Caco-2 (cell line): ENCODE measurements around the gene PRKCQ. TPM values are rescaled to one million over a fixed set of nuclear protein-coding genes. Genes with fewer than 3 reads are reported as not detected.

Experiments
- BruUV-seq: library from RNA; stranded (reverse); fragments of 400-500 nt; replicated peaks from 2 replicates; lab custom pipeline; 2021; lab: Mats Ljungman, UMichigan
- CTCF ChIA-PET: fragments of 300-600 bp; sonication (Branson Sonifier 250); formaldehyde crosslinking; loops from one replicate; lab custom pipeline; 2022; ENCODE audit warnings: antibody characterized with exemption; lab: Charles Lee
- POLR2A ChIA-PET: fragments of 300-600 bp; sonication (Branson Sonifier 250); formaldehyde crosslinking; loops from one replicate; lab custom pipeline; 2022; ENCODE audit warnings: antibody characterized with exemption; lab: Charles Lee
- DNase-seq, 2 experiments: peaks; one replicate each; pipeline versions ENCODE4 v3.0.0 to v3.0.0-alpha.2; 2020 to 2022
- H3K27me3 ChIP-seq: replicated peaks from 2 replicates; pipeline ENCODE4 v1.6.0; 2011; ENCODE audit warnings: low read length; ENCODE audit not compliant: control insufficient read depth, insufficient read depth
- H3K36me3 ChIP-seq: 2 replicates; pipeline ENCODE4 v1.5.1; 2011; ENCODE audit warnings: low read length; ENCODE audit not compliant: control insufficient read depth, insufficient read depth
- H3K4me1 ChIP-seq: fragments of 250-450 bp; sonication (Bioruptor Pico); 2 replicates; pipeline ENCODE4 v1.5.1; 2020; ENCODE audit warnings: mild to moderate bottlenecking
- H3K4me3 ChIP-seq: 2 replicates; pipeline ENCODE4 v1.5.1; 2011; ENCODE audit warnings: low read depth, mild to moderate bottlenecking, control low read depth, low read length
- H3K9me3 ChIP-seq: fragments of 250-450 bp; sonication (Bioruptor Pico); 2 replicates; pipeline ENCODE4 v1.5.1; 2020; ENCODE audit warnings: mild to moderate bottlenecking, moderate library complexity
- H3K27ac Mint-ChIP-seq: one replicate; pipeline ENCODE4 v1.8.0; 2022; ENCODE audit warnings: mixed read lengths; ENCODE audit not compliant: unreplicated experiment
- H3K27me3 Mint-ChIP-seq: one replicate; pipeline ENCODE4 v1.8.0; 2022; ENCODE audit warnings: mixed read lengths; ENCODE audit not compliant: insufficient read depth, unreplicated experiment
- H3K36me3 Mint-ChIP-seq: one replicate; pipeline ENCODE4 v1.8.0; 2022; ENCODE audit warnings: mild to moderate bottlenecking, mixed read lengths; ENCODE audit not compliant: insufficient read depth, unreplicated experiment
- H3K4me1 Mint-ChIP-seq: one replicate; pipeline ENCODE4 v1.8.0; 2022; ENCODE audit warnings: low read depth, mixed read lengths; ENCODE audit not compliant: unreplicated experiment
- H3K4me3 Mint-ChIP-seq: one replicate; pipeline ENCODE4 v1.8.0; 2022; ENCODE audit warnings: mild to moderate bottlenecking, moderate library complexity, mixed read lengths; ENCODE audit not compliant: unreplicated experiment
- H3K9me3 Mint-ChIP-seq: one replicate; pipeline ENCODE4 v1.8.0; 2022; ENCODE audit warnings: mixed read lengths; ENCODE audit not compliant: unreplicated experiment
- intact Hi-C: fragments of 100-400 bp; cut with micrococcal nuclease; formaldehyde crosslinking; loops from one replicate; pipeline ENCODE4 v1.10.0; 2022; ENCODE audit not compliant: unreplicated experiment
- total RNA-seq: library from RNA; stranded (reverse); gene quantifications from 2 replicates; pipeline ENCODE4 v1.2.3, GENCODE V29; 2022
- TF ChIP-seq, protein P1 (sequence below), 2 experiments: fragments of 200-600 bp in 1 of 2; IDR thresholded peaks; 1 replicate in 1 of 2; 2 replicates in 1 of 2; pipeline versions ENCODE4 v1.5.1 to v1.8.0; 2011 to 2022; ENCODE audit warnings: antibody characterized with exemption in 1 of 2, control low read depth in 1 of 2, inconsistent platforms in 1 of 2, low read depth in 1 of 2, low read length in 1 of 2, mild to moderate bottlenecking in 1 of 2, moderate library complexity in 1 of 2; ENCODE audit not compliant: insufficient read depth in 1 of 2, severe bottlenecking in 1 of 2, unreplicated experiment in 1 of 2

PRKCQ gene
- total RNA-seq, 1 experiment from 2014 or later = 2.4 TPM

GRCh38 chr10:6399879-6400278 lies 180.2 kb downstream of the PRKCQ start:
- Mint-ChIP-seq H3K36me3 (peaks cover 4% of the 10 kb centered on the region), H3K9me3 (no peaks in the 10 kb centered on the region), H3K4me3 (no peak overlapping the region), H3K27ac (no peak overlapping the region), H3K27me3 (peaks cover 13% of the 10 kb centered on the region), H3K4me1 (peaks cover 9% of the 10 kb centered on the region)
- Histone ChIP-seq H3K4me3 (no peak overlapping the region), H3K36me3 (no peaks in the 10 kb centered on the region), H3K27me3 (no peaks in the 10 kb centered on the region), H3K4me1 (0 out of 2 replicates have a peak, but pooled peaks cover 4% of the 10 kb centered on the region), H3K9me3 (no peaks in the 10 kb centered on the region)
- CTCF ChIA-PET = interaction anchor here (0.6 to 5.9 kb wide), 3 partner anchors 199 to 325 kb away, joined by 3 to 327 read pairs (median 3); partner anchors contain the start of gene PFKFB3
- POLR2A ChIA-PET = interaction anchor here (1.6 kb wide), 1 partner anchor 197 kb away, joined by 9 read pairs; the partner anchor contains the start of gene PFKFB3
- TF ChIP-seq, protein P1, sequence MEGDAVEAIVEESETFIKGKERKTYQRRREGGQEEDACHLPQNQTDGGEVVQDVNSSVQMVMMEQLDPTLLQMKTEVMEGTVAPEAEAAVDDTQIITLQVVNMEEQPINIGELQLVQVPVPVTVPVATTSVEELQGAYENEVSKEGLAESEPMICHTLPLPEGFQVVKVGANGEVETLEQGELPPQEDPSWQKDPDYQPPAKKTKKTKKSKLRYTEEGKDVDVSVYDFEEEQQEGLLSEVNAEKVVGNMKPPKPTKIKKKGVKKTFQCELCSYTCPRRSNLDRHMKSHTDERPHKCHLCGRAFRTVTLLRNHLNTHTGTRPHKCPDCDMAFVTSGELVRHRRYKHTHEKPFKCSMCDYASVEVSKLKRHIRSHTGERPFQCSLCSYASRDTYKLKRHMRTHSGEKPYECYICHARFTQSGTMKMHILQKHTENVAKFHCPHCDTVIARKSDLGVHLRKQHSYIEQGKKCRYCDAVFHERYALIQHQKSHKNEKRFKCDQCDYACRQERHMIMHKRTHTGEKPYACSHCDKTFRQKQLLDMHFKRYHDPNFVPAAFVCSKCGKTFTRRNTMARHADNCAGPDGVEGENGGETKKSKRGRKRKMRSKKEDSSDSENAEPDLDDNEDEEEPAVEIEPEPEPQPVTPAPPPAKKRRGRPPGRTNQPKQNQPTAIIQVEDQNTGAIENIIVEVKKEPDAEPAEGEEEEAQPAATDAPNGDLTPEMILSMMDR (IDR thresholded peaks at IDR 0.05; ENCODE audit: insufficient read depth in 1 of 2, low read depth in 1 of 2, low read length in 1 of 2, severe bottlenecking in 1 of 2, unreplicated experiment in 1 of 2) = no peak
- intact Hi-C loops = loop anchor here (5.0 kb wide), 1 partner anchor 453 kb away; no protein-coding TSS in a partner anchor
- no peak for DNase-seq
- no TSS peak for BruUV-seq

- H3K9me3 ChIP-seq = no peaks in the 10 kb centered on the region
- no peaks in the 10 kb centered on the region for H3K27me3 ChIP-seq
- Mint-ChIP-seq H3K4me1 (peaks cover 9% of the 10 kb centered on the region), H3K4me3 (no peak overlapping the region), H3K27me3 (peaks cover 8% of the 10 kb centered on the region), H3K9me3 (no peaks in the 10 kb centered on the region), H3K36me3 (peaks cover 4% of the 10 kb centered on the region), H3K27ac (no peak overlapping the region)
- H3K36me3 ChIP-seq = no peaks in the 10 kb centered on the region
- ChIA-PET CTCF (interaction anchor here (0.7 to 5.9 kb wide), 2 partner anchors 199 to 288 kb away, joined by 3 to 327 read pairs; partner anchors contain the start of gene PFKFB3), POLR2A (interaction anchor here (1.6 kb wide), 1 partner anchor 196 kb away, joined by 9 read pairs; the partner anchor contains the start of gene PFKFB3)
- TF ChIP-seq, protein P1 (IDR thresholded peaks at IDR 0.05; ENCODE audit: insufficient read depth in 1 of 2, low read depth in 1 of 2, low read length in 1 of 2, severe bottlenecking in 1 of 2, unreplicated experiment in 1 of 2) = no peak
- H3K4me3 ChIP-seq = no peak overlapping the region
- BruUV-seq = no TSS peak
- DNase-seq = no peak
- intact Hi-C loops = no loop called here
- H3K4me1 ChIP-seq = 0 out of 2 replicates have a peak, but pooled peaks cover 4% of the 10 kb centered on the region
These were observed 180.8 kb downstream of the PRKCQ start for GRCh38 chr10:6399231-6399741.

DNA sequence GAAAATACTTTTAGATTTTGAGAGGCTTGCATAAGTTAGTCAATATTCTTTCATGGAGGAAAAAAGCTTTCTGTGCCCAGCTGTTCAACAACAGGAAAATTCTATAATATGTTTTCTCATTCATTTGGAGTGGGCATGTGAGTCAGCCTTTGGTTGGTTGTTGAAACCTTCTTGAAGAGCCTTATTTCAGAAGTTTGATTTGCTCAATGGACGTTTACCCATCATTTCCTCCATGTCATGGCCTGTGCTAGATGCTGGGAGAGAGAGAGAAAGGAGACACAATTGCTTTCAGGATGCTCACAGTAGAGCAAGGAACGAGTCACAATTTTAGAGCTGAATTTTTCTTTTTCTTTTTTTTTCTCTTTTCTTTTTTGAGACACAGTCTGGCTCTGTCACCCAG lies 181.7 kb downstream of the PRKCQ start:
- TF ChIP-seq, protein P1 (IDR thresholded peaks at IDR 0.05; ENCODE audit: insufficient read depth in 1 of 2, low read depth in 1 of 2, low read length in 1 of 2, severe bottlenecking in 1 of 2, unreplicated experiment in 1 of 2) = no peak
- POLR2A ChIA-PET = interaction anchor here (1.4 kb wide), 1 partner anchor 196 kb away, joined by 4 read pairs; no protein-coding TSS in a partner anchor
- CTCF ChIA-PET = interaction anchor here (5.9 kb wide), 1 partner anchor 198 kb away, joined by 327 read pairs; the partner anchor contains the start of gene PFKFB3

More for the DNA sequence above, 181.7 kb downstream of the PRKCQ start:
- Histone ChIP-seq H3K4me3 (no peak overlapping the region), H3K9me3 (no peaks in the 10 kb centered on the region; the same call in 1 of the 2 replicates), H3K27me3 (no peaks in the 10 kb centered on the region), H3K4me1 (0 out of 2 replicates have a peak, but pooled peaks cover 8% of the 10 kb centered on the region), H3K36me3 (no peaks in the 10 kb centered on the region)
- Mint-ChIP-seq H3K9me3 (no peaks in the 10 kb centered on the region), H3K4me3 (no peak overlapping the region), H3K4me1 (peaks cover 9% of the 10 kb centered on the region), H3K36me3 (peaks cover 4% of the 10 kb centered on the region), H3K27me3 (peaks cover 3% of the 10 kb centered on the region), H3K27ac (no peak overlapping the region)
- DNase-seq = no peak
- BruUV-seq = no TSS peak
- intact Hi-C loops = no loop called here
